IMR-90 (cell line): ENCODE measurements around the gene CPTP.

Experiments
- BHLHE40 ChIP-seq: fragments of 150-350 bp; IDR thresholded peaks from 2 replicates; pipeline ENCODE4 v1.6.1; 2016; ENCODE audit warnings: mild to moderate bottlenecking, low read depth, low read length
- CEBPB ChIP-seq: IDR thresholded peaks from 2 replicates; pipeline ENCODE4 v1.6.1; 2012; ENCODE audit warnings: low read depth, low read length, improper control_type of control experiment
- CHD1 ChIP-seq: IDR thresholded peaks from 2 replicates; pipeline ENCODE4 v1.6.1; 2012; ENCODE audit warnings: low read depth, low read length, improper control_type of control experiment
- MAZ ChIP-seq: IDR thresholded peaks from 2 replicates; pipeline ENCODE4 v1.6.1; 2012; ENCODE audit warnings: low read depth, mild to moderate bottlenecking, low read length, improper control_type of control experiment, moderate library complexity, borderline replicate concordance
- MXI1 ChIP-seq: IDR thresholded peaks from 2 replicates; pipeline ENCODE4 v1.6.1; 2012; ENCODE audit warnings: low read depth, mild to moderate bottlenecking, low read length, moderate library complexity, borderline replicate concordance
- POLR2A ChIP-seq: IDR thresholded peaks from 2 replicates; pipeline ENCODE4 v1.6.1; 2012; ENCODE audit warnings: mild to moderate bottlenecking, low read depth, low read length
- RAD21 ChIP-seq: IDR thresholded peaks from 2 replicates; pipeline ENCODE4 v1.6.1; 2012; ENCODE audit warnings: low read length, improper control_type of control experiment
- RCOR1 ChIP-seq: IDR thresholded peaks from 2 replicates; pipeline ENCODE4 v1.6.1; 2012; ENCODE audit warnings: mild to moderate bottlenecking, low read length, improper control_type of control experiment; ENCODE audit not compliant: insufficient replicate concordance
- RFX5 ChIP-seq: IDR thresholded peaks from 2 replicates; pipeline ENCODE4 v1.8.0; 2012; ENCODE audit warnings: low read depth, mild to moderate bottlenecking, low read length, moderate library complexity
- SMC3 ChIP-seq: fragments of 150-350 bp; IDR thresholded peaks from 2 replicates; pipeline ENCODE4 v1.6.1; 2016; ENCODE audit warnings: low read depth, mild to moderate bottlenecking, antibody characterized with exemption, low read length, moderate library complexity
- TF ChIP-seq, protein P1 (sequence below): conservative IDR thresholded peaks from 2 replicates; pipeline ENCODE4 v1.5.1; 2012; ENCODE audit warnings: mild to moderate bottlenecking, low read depth, low read length, improper control_type of control experiment
- TF ChIP-seq, protein P2 (sequence below): fragments of 150-350 bp; IDR thresholded peaks from 2 replicates; pipeline ENCODE4 v1.6.1; 2017; ENCODE audit warnings: mild to moderate bottlenecking, antibody characterized with exemption, low read length, low read depth
- TF ChIP-seq, protein P3 (sequence below): fragments of 150-350 bp; IDR thresholded peaks from 2 replicates; pipeline ENCODE4 v1.6.1; 2016; ENCODE audit warnings: low read depth, mild to moderate bottlenecking, low read length, moderate library complexity, borderline replicate concordance

DNA sequence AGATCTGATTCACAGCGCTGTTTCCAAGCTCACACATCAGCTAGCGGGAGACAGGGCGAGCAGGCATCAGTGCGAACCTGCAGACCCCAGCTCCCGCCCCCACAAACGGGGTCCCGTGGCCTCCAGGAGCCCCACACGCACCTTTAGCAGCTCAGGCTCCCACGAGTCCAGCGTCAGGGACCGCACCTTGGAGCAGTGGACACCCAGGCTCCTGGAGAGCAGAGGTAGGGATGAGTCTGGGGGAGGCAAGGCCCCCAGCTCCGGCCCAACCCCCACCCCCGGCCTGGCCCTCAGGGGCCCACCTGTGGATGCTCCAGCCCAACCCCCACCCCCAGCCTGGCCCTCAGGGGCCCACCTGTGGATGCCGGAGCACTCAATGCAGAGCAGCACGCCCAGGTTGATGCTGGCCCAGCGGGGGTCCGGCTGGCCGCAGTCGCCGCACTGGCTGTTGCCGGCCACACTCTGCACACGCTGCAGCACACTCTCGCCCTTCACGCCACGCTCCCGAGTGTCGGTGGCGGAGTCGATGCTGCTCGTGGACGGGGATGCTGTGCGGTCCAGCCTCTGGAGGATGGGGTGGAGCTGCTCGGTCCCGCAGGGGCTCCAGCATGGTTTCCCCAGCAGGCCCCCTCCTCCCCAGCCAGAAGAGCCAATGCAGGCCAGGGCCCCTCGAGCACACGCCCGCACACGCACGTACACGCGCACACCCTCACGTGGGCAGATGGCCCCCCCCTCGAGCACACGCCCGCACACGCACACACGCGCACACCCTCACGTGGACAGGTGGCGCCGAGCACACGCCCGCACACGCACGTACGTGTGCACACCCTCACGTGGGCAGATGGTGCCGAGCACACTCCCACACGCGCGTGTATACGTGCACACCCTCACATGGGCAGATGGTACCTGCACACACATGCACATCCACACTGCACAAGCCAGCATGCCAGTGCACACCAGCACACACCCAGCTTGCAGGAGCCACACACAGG, 28.2 kb upstream of the CPTP start:
- TF ChIP-seq, protein P1, sequence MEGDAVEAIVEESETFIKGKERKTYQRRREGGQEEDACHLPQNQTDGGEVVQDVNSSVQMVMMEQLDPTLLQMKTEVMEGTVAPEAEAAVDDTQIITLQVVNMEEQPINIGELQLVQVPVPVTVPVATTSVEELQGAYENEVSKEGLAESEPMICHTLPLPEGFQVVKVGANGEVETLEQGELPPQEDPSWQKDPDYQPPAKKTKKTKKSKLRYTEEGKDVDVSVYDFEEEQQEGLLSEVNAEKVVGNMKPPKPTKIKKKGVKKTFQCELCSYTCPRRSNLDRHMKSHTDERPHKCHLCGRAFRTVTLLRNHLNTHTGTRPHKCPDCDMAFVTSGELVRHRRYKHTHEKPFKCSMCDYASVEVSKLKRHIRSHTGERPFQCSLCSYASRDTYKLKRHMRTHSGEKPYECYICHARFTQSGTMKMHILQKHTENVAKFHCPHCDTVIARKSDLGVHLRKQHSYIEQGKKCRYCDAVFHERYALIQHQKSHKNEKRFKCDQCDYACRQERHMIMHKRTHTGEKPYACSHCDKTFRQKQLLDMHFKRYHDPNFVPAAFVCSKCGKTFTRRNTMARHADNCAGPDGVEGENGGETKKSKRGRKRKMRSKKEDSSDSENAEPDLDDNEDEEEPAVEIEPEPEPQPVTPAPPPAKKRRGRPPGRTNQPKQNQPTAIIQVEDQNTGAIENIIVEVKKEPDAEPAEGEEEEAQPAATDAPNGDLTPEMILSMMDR = no peak
- TF ChIP-seq SMC3 = no peak
- TF ChIP-seq, protein P2, sequence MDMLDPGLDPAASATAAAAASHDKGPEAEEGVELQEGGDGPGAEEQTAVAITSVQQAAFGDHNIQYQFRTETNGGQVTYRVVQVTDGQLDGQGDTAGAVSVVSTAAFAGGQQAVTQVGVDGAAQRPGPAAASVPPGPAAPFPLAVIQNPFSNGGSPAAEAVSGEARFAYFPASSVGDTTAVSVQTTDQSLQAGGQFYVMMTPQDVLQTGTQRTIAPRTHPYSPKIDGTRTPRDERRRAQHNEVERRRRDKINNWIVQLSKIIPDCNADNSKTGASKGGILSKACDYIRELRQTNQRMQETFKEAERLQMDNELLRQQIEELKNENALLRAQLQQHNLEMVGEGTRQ = no peak
- no peak for TF ChIP-seq MAZ
- no peak for TF ChIP-seq POLR2A
- TF ChIP-seq MXI1 = no peak
- TF ChIP-seq CHD1 = no peak
- TF ChIP-seq BHLHE40 = no peak
- TF ChIP-seq, protein P3, sequence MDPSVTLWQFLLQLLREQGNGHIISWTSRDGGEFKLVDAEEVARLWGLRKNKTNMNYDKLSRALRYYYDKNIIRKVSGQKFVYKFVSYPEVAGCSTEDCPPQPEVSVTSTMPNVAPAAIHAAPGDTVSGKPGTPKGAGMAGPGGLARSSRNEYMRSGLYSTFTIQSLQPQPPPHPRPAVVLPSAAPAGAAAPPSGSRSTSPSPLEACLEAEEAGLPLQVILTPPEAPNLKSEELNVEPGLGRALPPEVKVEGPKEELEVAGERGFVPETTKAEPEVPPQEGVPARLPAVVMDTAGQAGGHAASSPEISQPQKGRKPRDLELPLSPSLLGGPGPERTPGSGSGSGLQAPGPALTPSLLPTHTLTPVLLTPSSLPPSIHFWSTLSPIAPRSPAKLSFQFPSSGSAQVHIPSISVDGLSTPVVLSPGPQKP = no peak
- TF ChIP-seq RAD21 = no peak
- no peak for TF ChIP-seq CEBPB
- no peak for TF ChIP-seq RFX5
- TF ChIP-seq RCOR1 = no peak
